GM21381 (cell line): ENCODE data around the gene IL15.
"Not testable (repeated sequence)": the region's sequence is repeated elsewhere in the genome, so short reads cannot be mapped to it uniquely, and the experiment has no call there.

Source experiments
- ATAC-seq: cut with Tn5 transposase; IDR thresholded peaks from one replicate; pipeline ENCODE4 v1.9.1; 2021; ENCODE audit warnings: mild to moderate bottlenecking, moderate library complexity; ENCODE audit not compliant: unreplicated experiment

IL15 gene

GRCh38 chr4:141645611-141646340, 9.4 kb downstream of the IL15 start:
- no peak for ATAC-seq

- no peak for ATAC-seq
These were observed 10.6 kb downstream of the IL15 start for GRCh38 chr4:141646969-141647368.

GRCh38 chr4:141647966-141648365, 11.6 kb downstream of the IL15 start:
- ATAC-seq, result no peak

GRCh38 chr4:141652161-141652778, 15.9 kb downstream of the IL15 start:
- no peak for ATAC-seq

- ATAC-seq, result no peak
These were observed 17.7 kb downstream of the IL15 start for GRCh38 chr4:141654098-141654497.

GRCh38 chr4:141656031-141656430, 19.6 kb downstream of the IL15 start:
- ATAC-seq, result no peak

GRCh38 chr4:141657550-141658250, 21.3 kb downstream of the IL15 start:
- ATAC-seq, result no peak

- ATAC-seq, result no peak
These were observed 21.9 kb downstream of the IL15 start for GRCh38 chr4:141658309-141658708.

- ATAC-seq, result no peak
These were observed 23.2 kb downstream of the IL15 start for GRCh38 chr4:141659539-141659938.

- no peak for ATAC-seq
These were observed 24.5 kb downstream of the IL15 start for GRCh38 chr4:141660880-141661279.

- ATAC-seq, result no peak
These were observed 32.0 kb downstream of the IL15 start for GRCh38 chr4:141668200-141668910.

- ATAC-seq, result no peak
These were observed 33.1 kb downstream of the IL15 start for GRCh38 chr4:141669501-141669900.

- ATAC-seq, result no peak
These were observed 39.0 kb downstream of the IL15 start for GRCh38 chr4:141675384-141675783.

GRCh38 chr4:141676087-141676670, 39.8 kb downstream of the IL15 start:
- ATAC-seq, result no peak

- ATAC-seq, result no peak
These were observed 43.7 kb downstream of the IL15 start for GRCh38 chr4:141680060-141680459.

- no peak for ATAC-seq
These were observed 48.4 kb downstream of the IL15 start for GRCh38 chr4:141684785-141685184.

- no peak for ATAC-seq
These were observed 49.9 kb downstream of the IL15 start for GRCh38 chr4:141686146-141686775.

GRCh38 chr4:141686879-141687278, 50.5 kb downstream of the IL15 start:
- ATAC-seq, result no peak

GRCh38 chr4:141689726-141690296, 53.4 kb downstream of the IL15 start:
- ATAC-seq, result not testable (repeated sequence)

- ATAC-seq, result not testable (repeated sequence)
These were observed 54.9 kb downstream of the IL15 start for GRCh38 chr4:141691247-141691646.
